Ramos (cell line): Measurements from ENCODE around the gene SARNP.

Source experiments
- in situ Hi-C: fragments of 300-500 bp; cut with MboI; formaldehyde crosslinking; loops from one replicate; pipeline ENCODE4 v1.14.3; 2022; ENCODE audit warnings: low sequenced_read_pairs; ENCODE audit not compliant: unreplicated experiment

Gene SARNP

DNA sequence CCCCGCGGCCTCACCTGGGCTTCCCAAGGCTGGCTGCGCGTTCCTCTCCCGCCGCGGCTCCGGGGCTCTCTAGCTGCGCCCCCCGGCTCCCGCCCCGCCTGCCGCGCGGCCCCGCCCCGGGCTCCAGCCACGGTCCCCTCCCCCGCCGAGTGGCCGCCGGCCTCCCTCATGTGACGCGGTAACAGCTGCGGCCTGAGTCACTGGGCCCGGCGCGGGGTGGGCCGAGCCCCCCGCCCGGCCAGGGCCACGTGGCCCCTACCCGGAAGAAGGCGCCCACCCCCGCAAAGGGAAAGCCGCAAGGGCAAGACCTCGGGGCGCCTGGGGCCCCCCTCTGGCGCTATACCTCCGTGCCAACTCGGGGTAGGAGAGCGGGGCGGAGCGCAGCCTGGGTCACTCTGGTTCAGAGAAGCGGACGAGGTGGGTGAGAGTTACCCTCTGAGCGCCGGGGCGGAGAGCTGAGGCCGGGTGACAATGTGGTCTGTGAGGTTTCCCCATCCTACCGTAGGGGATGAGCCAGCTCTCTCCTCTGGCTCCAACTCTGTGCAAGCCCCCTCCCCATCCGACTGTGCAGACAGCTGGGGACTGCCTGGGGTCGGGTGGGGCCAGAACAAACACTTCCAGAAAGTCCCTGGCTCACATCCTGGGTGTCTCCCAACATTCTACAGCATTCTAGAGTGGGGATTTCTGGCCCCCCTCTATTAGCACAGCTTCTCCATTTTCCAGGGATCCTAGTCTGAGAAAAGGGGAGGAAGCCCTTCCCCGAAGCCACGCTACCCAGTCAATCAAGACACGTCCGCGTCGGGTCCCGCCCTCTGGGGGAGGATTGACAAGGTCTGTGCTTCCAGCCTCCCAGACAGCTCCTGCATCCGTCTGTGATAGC is 88.3 kb downstream of the SARNP start, which contains the start of gene CD63:
Gene CD63 (minus strand): TSS at position 71 of the 880 bp plus-strand sequence. CDS start 668 bp downstream, outside the sequence.
- in situ Hi-C loops, result no loop called here

DNA sequence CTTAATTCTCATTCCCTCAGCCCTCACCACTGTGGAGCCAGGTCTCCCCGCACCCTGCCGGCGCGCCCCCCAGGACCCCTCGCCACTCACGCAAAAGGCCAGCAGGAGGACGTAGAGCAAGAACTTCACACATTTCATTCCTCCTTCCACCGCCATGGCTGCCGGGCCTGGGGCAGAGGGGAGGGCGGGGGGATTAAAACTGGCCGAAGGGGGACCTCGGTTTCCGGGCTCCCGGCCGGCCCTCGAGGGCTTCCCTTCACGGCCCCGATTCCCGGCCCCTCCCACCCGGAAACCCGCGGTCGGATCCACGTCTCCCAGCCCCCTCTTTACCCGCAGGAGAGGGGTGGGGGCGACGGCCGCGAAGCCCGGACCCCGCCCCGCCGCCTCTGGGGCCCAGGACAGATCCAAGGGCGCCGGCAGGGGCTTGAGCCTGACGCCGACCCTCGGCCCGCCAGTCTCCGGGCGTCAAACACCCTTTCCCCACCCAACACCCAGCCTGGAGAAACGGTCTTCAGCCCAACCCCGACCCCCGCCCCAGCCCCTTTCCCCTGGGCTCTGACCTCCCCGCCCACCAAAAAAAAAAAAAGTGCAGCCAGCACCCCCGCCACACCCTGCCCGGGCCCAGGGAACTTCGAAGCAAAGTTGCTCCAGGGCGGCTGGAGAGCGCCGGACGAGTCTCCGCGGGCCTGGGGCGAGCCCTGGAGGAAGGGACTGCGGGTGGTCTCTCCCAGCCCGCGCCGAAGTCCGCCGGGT is 89.2 kb downstream of the SARNP start:
- in situ Hi-C loops, result no loop called here

DNA sequence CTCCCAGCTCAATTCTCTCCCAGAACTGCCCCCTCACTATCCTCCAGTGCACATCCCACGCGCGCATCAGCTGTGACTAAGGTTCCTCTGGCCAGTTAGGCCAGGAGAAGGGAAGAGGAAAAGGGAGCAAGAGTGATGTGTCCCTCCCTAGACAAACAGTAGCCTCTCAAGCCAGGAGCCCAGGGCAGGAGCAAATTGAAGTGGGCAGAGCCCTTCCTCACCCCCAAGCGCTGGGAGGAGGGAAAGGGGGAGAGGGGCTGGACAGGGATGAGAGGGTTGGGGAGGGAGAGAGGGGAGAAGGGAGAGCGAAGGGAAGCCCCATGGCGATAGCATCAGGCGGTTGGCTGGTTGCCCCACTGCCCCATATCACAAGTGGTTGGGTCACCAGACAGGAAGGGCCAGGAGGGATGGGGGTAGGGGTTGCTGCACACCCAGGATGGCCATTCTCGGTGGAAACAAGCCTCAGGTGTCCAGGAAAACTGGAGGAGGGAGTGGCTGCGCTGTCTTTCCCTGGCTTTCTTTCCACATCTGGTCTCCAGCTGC is 89.8 kb downstream of the SARNP start:
- in situ Hi-C loops, result no loop called here

DNA sequence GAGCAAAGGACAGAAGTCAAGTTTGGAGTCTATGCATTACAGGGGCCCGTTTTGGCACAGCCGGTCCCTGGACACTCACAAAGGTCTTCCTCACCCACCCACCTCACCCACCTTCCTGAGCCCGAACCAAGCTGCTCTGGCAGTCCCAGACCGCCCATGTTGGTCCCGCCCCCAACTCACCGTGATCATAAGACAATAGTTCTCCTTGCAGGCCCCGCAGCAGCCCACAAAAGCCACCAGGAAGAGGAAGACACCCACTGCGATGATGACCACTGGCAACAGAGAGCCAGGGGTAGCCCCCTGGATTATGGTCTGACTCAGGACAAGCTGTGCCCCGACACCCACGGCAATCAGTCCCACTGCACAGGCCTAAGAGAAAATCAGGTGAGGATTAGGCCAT is 90.6 kb downstream of the SARNP start:
- in situ Hi-C loops, result no loop called here

DNA sequence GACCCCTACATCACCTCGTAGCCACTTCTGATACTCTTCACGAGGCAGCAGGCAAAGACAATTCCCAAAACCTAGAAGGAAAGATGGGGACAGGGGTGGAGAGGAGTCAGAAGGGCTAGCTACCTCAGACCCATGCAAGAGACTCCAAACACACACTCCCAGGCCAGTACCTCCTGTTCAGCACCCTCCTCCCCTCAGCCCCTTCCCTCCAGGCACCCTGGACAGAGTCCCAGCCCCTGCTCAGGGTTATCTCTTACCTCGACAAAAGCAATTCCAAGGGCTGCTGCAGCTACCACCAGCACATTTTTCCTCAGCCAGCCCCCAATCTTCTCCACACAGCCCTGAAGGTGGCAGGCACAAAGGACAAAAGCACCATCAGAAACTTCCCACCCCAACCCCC is 92.0 kb downstream of the SARNP start:
- in situ Hi-C loops, result no loop called here

DNA sequence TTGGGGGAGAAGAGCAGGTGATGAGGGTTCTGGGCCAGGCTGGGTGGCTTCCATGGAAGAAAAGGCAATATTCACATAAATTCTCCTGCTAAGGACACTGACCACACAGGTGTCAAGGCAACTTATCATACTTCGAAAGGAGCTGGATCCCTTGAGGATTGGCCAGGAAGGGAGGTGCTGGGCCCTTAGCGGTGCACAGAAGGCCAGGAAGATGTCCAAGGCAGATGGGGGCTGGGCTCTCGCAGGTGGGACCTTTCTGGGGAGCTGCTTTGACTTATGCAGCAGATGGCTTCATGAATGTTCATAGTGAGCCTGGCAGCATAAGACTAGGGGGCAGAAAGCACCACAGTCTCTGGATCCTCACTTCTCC is 92.6 kb downstream of the SARNP start:
- in situ Hi-C loops, result loop anchor here (5.0 kb wide), 1 partner anchor 68 kb away; no protein-coding TSS in a partner anchor

DNA sequence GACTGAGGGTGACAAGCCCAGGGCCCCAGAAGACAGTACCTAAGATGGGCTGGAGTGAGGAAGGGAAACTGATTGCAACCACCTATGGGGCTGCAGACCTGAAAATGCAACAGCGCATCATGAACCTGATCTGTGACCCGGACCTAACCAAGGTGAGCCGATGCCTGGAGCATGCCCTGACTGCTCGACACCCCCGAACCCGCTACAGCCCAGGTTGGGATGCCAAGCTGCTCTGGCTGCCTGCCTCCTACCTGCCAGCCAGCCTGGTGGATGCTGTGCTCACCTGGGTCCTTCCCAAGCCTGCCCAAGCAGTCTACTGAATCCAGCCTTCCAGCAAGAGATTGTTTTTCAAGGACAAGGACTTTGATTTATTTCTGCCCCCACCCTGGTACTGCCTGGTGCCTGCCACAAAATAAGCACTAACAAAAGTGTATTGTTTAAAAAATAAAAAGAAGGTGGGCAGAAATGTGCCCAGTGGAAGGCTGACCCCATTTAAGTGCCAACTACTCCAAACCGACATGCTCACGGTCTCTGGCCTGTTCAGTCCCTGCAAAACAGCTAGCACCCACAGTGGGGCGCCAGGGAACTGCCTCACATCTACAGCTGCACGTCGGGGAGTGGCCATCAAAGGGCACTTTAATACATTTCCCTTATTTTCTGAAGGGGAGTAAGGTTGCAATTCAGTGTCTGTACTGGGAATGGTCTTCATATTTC is 93.1 kb downstream of the SARNP start:
- in situ Hi-C loops, result loop anchor here (5.0 kb wide), 1 partner anchor 67 kb away; no protein-coding TSS in a partner anchor

DNA sequence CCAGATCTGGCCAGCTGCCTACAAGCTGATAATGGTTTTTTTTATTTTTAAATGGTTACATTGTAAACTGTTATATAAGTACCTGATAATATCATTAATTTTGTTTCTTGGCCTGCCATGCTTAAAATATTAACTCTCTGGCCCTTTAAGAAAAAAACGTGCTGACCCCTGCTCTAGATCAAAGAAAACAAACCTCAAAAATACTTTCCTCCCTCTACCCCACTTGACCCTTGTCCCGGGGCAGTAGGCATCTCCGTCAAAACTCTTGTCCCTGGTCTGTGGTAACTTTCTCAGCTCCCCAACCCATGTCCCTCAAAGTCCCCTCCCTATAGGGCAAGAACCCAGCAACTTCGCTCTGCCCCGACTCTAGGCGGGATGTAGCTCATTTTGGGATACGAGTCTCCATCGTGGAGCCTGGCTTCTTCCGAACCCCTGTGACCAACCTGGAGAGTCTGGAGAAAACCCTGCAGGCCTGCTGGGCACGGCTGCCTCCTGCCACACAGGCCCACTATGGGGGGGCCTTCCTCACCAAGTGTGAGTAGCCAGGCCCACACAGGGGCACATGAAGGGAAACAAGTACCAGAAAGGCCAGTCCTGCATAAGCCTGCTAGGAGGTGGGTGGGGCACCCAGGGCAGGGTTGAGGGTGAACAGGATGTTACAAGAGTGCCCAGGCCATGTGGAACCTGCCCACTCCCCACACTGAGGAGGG is 93.9 kb downstream of the SARNP start:
- in situ Hi-C loops, result loop anchor here (5.0 kb wide), 1 partner anchor 66 kb away; no protein-coding TSS in a partner anchor

DNA sequence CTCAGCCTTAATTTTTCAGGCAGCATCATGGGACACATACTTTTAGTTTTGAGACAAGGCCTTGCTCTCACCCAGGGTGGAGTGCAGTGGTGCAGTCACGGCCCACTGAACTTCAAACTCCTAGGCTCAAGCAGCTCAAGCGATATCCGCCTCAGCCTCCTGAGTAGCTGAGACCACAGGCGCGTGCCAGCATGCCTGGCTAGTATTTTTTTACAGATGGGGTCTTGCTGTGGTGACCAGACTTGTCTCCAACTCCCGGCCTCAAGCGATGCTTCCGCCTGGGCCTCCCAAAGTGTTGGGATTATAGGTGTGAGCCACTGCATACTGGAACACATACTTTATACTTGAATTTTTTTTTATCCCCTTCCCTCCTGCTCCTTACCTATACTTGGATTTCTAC is 94.6 kb downstream of the SARNP start:
- in situ Hi-C loops, result loop anchor here (5.0 kb wide), 1 partner anchor 66 kb away; no protein-coding TSS in a partner anchor

DNA sequence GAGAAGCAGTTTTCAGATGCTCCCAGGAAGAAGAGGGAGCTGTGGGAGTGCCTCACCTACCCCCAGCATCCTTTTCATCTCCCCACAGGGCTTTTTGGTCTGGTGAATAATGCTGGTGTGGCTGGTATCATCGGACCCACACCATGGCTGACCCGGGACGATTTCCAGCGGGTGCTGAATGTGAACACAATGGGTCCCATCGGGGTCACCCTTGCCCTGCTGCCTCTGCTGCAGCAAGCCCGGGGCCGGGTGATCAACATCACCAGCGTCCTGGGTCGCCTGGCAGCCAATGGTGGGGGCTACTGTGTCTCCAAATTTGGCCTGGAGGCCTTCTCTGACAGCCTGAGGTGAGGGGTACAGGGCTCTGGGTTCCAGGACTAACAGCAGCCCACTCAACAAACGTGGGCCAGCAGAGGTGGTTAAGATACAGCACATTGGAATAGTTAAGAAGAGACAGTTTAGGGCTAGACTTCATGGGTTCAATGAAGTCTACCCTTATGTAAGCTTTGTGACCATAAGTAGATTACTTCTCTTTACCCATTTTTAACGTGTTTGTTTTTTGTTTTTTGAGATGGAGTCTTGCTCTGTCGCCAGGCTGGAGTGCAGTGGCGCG is 95.8 kb downstream of the SARNP start:
- in situ Hi-C loops, result loop anchor here (5.0 kb wide), 1 partner anchor 64 kb away; no protein-coding TSS in a partner anchor

DNA sequence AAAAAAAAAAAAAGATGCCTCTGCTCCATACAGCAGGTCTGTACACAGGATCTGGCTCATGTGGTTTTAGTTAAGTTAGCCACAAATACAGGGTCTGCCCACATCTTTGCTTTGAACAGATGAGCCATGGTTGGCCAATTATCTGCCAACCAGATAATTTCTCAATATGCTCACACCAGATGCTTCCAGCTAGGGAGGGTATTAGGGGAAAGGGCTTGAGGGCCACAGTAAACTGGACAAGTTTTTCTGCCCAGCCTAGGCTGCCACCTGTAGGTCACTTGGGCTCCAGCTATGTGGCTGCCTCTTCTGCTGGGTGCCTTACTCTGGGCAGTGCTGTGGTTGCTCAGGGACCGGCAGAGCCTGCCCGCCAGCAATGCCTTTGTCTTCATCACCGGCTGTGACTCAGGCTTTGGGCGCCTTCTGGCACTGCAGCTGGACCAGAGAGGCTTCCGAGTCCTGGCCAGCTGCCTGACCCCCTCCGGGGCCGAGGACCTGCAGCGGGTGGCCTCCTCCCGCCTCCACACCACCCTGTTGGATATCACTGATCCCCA is 96.6 kb downstream of the SARNP start:
- in situ Hi-C loops, result loop anchor here (5.0 kb wide), 1 partner anchor 64 kb away; no protein-coding TSS in a partner anchor

DNA sequence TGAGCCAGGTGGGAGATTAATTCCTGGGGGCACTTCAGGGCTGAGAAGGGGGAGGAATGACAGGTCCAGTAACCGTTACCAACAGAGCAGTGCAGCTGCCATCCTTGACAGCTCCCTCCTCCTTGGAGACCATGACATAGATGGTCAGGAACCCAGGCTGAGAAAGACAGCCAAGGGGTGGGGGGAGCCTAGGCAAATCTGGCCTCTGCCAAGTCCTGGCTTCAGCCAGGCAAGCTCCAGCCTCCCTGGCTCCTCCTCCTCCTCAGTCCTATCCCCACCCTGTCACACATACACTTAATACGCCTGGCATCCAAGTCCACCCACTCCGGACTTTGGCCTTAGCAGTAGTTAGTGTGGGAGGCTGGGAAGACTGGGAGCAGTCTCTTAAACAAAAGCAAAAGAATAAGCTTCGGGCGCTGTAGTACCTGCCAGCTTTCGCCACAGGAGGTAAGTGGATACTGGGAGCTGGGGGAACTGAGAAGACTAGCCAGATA is 97.4 kb downstream of the SARNP start, which contains the start of gene RDH5:
Gene RDH5 (plus strand): TSS at position 323 of the 494 bp plus-strand sequence. CDS start 792 bp downstream, outside the sequence.
- in situ Hi-C loops, result loop anchor here (5.0 kb wide), 1 partner anchor 63 kb away; no protein-coding TSS in a partner anchor

DNA sequence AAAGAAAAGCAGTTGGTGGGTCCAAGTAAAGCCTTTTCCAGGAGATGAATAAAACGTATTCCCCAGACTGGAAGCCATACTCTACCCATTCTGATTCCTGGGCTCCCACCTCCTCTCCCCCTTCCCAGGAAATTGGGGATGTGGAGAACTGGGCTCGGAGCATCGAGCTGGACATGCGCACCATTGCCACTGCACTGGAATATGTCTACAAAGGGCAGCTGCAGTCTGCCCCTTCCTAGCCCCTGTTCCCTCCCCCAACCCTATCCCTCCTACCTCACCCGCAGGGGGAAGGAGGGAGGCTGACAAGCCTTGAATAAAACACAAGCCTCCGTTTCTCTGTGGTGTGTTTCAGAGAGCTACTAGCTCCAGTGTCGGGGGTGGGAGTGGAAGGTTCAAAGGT is 98.2 kb downstream of the SARNP start:
- in situ Hi-C loops, result no loop called here

DNA sequence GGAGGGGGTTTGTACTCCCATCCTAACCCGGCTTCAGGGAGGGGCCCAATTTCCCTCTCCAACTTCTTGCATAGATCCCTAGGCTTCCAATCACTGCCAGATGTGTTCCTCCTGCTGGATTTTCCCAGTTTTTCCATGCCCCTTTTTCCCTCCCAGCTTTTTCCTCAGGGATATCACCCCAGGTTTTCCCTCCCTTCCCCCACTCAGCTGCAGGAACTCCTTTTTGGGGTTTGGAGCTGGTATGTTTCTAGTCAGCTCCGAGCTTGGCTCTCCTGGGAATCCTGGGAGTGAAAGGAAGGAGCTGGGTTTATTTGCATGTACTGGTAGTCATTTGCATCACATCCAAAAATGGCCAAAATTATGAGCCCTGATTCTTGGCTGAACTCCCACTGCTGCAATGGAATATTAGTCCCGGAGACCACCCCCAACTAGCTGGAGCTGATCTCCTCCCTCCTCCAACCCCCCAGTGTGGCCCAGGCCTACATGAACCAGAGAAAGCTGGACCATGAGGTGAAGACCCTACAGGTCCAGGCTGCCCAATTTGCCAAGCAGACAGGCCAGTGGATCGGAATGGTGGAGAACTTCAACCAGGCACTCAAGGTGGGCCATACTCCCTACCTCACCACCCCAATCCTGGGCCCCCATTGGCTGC is 98.8 kb downstream of the SARNP start:
- in situ Hi-C loops, result no loop called here

DNA sequence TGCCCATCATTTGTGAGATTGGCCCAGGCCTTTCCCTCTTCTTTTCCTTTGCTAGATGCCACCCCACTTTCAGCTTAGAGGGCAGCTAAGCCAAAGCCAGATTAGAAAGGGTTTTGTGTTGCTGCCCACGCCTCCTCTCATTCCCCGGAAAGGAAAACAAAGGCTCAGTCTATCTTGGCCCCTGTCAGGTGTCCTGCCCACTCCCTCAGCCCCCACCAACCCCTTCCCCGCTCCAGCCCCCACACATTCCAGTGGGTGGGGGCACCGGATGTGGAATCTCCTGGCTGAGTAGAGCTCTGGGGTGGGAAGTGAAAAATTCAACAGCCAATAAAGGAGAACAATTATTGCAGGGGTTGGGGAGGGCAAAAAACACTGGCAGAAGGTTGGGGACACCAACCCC is 99.5 kb downstream of the SARNP start:
- in situ Hi-C loops, result no loop called here

DNA sequence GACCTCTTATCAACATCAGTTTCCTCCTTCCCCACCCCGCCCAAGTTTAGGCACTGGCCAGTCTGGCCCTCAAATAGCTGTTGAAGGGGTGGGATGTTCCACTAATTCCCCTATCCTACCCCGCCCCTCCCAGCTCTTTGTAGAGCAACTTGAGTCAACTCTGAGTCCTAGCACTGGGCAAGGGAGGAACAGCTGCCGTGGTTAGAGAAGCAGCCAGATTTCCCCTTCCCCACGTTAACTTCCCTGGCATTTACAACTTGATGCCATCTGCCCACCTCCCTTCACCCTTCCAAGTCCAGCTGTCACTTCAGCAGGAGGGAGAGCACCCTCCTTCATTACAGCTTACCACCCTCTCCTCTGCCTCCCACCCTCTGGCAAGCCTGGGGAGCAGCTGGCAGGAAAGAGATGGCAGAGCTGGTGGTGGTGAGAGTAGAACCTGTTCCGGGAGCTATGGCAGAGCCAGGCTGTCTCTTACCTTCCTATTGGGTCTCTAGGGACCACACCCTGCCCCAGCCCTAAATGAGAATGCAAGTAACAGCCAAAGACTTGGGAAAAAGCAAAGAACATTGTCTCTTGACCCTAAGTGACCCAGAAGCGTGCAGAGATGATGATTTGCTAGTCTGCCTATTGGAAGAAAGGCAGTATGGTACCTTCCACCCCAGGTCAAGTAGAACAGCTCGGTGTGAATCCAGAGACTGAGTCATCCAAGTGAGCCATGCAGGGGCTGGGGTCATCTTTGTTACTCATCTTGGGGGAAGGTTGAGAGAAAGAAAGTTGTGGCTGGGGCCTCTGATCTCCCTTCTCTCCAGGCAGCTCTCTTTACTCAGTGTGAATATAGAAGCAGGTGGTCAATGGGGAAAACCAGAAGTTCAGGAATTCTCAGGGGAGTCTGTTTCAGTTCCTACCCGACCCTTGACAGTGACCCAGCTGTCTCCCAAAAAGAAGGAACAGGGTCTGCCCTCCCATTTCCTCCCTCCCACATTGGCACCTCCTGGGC is 100.2 kb downstream of the SARNP start:
- in situ Hi-C loops, result no loop called here

DNA sequence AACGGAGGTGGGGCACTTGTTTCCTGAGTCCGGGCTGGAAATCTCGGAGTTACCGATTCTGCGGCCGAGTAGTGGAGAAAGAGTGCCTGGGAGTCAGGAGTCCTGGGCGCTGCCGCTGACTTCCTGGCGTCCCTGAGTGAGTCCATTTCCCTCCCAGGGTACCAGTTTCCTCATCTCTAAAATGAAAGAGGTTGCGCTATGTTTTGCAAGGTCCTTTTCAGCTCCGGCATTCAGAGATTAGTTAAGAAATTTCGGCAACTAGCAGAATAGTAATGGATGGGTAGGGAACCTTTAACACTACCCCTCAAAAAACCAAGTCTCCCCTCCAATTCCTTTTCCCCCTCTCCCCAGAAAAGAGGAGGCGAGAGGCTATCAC is 101.0 kb downstream of the SARNP start:
- in situ Hi-C loops, result no loop called here
